HEK293 (cell line): ENCODE measurements around the gene MGLL.

Experiments
- CTCF ChIA-PET: fragments of 350-600 bp; formaldehyde crosslinking; extraction: SDS; loops from one replicate; lab custom pipeline; 2021; ENCODE audit warnings: antibody characterized with exemption; lab: Yijun Ruan, JAX
- POLR2A ChIA-PET: fragments of 300-600 bp; formaldehyde crosslinking; extraction: SDS; loops from one replicate; lab custom pipeline; 2020; ENCODE audit warnings: antibody characterized with exemption, inconsistent platforms; lab: Yijun Ruan, JAX
- H3K27ac ChIP-seq: fragments of 200-500 bp; sonication (Bioruptor generic); 2 replicates; pipeline ENCODE4 v1.5.1; 2014; ENCODE audit warnings: low read depth, low read length, control low read depth, inconsistent platforms; ENCODE audit errors: extremely low read depth
- H3K36me3 ChIP-seq, 2 experiments: fragments of 200-500 bp in 1 of 2; sonication (Bioruptor generic) in 1 of 2; 1 replicate in 1 of 2; 2 replicates in 1 of 2; pipeline ENCODE4 v1.5.1; 2014 to 2017; ENCODE audit warnings: inconsistent platforms in 2 of 2, low read length in 2 of 2; ENCODE audit not compliant: control insufficient read depth in 2 of 2, insufficient read depth in 1 of 2
- H3K4me1 ChIP-seq: fragments of 200-500 bp; sonication (Bioruptor generic); 2 replicates; pipeline ENCODE4 v1.5.1; 2014; ENCODE audit warnings: mild to moderate bottlenecking, low read length, inconsistent platforms; ENCODE audit not compliant: control insufficient read depth, insufficient read depth
- H3K4me3 ChIP-seq: 2 replicates; pipeline ENCODE4 v1.5.1; 2011; ENCODE audit warnings: low read depth, mild to moderate bottlenecking, control low read depth, low read length, moderate library complexity
- H3K9me3 ChIP-seq: fragments of 200-500 bp; sonication (Bioruptor generic); 2 replicates; pipeline ENCODE4 v1.5.1; 2014; ENCODE audit warnings: low read depth, low read length, inconsistent platforms; ENCODE audit not compliant: control insufficient read depth, insufficient read depth
- IKZF3 ChIP-seq: fragments of 450-650 bp; IDR thresholded peaks from 2 replicates; pipeline ENCODE4 v1.5.0; 2018; ENCODE audit warnings: missing biosample characterization, mild to moderate bottlenecking, missing genetic modification characterization, moderate library complexity
- ZBTB1 ChIP-seq: fragments of 450-650 bp; formaldehyde crosslinking; IDR thresholded peaks from 2 replicates; pipeline ENCODE4 v1.5.1; 2016; ENCODE audit warnings: missing biosample characterization, missing genetic modification characterization
- ZBTB17 ChIP-seq: fragments of 450-650 bp; formaldehyde crosslinking; IDR thresholded peaks from 2 replicates; pipeline ENCODE4 v1.5.1; 2016; ENCODE audit warnings: missing biosample characterization, missing genetic modification characterization
- ZNF112 ChIP-seq: fragments of 450-650 bp; formaldehyde crosslinking; IDR thresholded peaks from 2 replicates; pipeline ENCODE4 v1.5.0; 2017; ENCODE audit warnings: missing biosample characterization, missing genetic modification characterization
- ZNF16 ChIP-seq: fragments of 450-650 bp; formaldehyde crosslinking; IDR thresholded peaks from 2 replicates; pipeline ENCODE4 v1.5.1; 2016; ENCODE audit warnings: low read depth, missing biosample characterization, missing genetic modification characterization
- ZNF19 ChIP-seq: fragments of 450-650 bp; formaldehyde crosslinking; IDR thresholded peaks from 2 replicates; pipeline ENCODE4; 2016; ENCODE audit warnings: missing biosample characterization, missing genetic modification characterization, low read depth
- ZNF433 ChIP-seq: fragments of 450-650 bp; formaldehyde crosslinking; IDR thresholded peaks from 2 replicates; pipeline ENCODE4 v1.5.1; 2016; ENCODE audit warnings: missing biosample characterization, missing genetic modification characterization, low read depth
- ZNF548 ChIP-seq: fragments of 450-650 bp; formaldehyde crosslinking; IDR thresholded peaks from 2 replicates; pipeline ENCODE4 v1.5.1; 2016; ENCODE audit warnings: missing biosample characterization, missing genetic modification characterization
- ZNF624 ChIP-seq: fragments of 450-650 bp; formaldehyde crosslinking; IDR thresholded peaks from 2 replicates; pipeline ENCODE4 v1.5.1; 2017; ENCODE audit warnings: missing biosample characterization, missing genetic modification characterization
- ZNF658 ChIP-seq: fragments of 450-650 bp; formaldehyde crosslinking; IDR thresholded peaks from 2 replicates; pipeline ENCODE4; 2016; ENCODE audit warnings: missing biosample characterization, missing genetic modification characterization
- ZNF664 ChIP-seq: fragments of 450-650 bp; formaldehyde crosslinking; IDR thresholded peaks from 2 replicates; pipeline ENCODE4 v1.5.1; 2016; ENCODE audit warnings: missing biosample characterization, missing genetic modification characterization
- ZNF670 ChIP-seq: fragments of 450-650 bp; formaldehyde crosslinking; IDR thresholded peaks from 2 replicates; pipeline ENCODE4 v1.5.1; 2016; ENCODE audit warnings: missing biosample characterization, missing genetic modification characterization, low read depth
- ZSCAN23 ChIP-seq: fragments of 450-650 bp; formaldehyde crosslinking; IDR thresholded peaks from 2 replicates; pipeline ENCODE4 v1.5.1; 2016; ENCODE audit warnings: missing biosample characterization, missing genetic modification characterization
- TF ChIP-seq, protein P1 (sequence below): fragments of 450-650 bp; formaldehyde crosslinking; IDR thresholded peaks from 2 replicates; pipeline ENCODE4 v1.5.1; 2016; ENCODE audit warnings: missing biosample characterization, missing genetic modification characterization
- TF ChIP-seq, protein P2 (sequence below): sonication (generic); formaldehyde crosslinking; IDR thresholded peaks from 2 replicates; pipeline ENCODE4 v1.8.1; 2022; ENCODE audit warnings: mild to moderate bottlenecking, moderate library complexity, missing genetic modification reagents
- TF ChIP-seq, protein P3 (sequence below): fragments of 450-650 bp; formaldehyde crosslinking; IDR thresholded peaks from 2 replicates; pipeline ENCODE4 v1.5.1; 2016; ENCODE audit warnings: missing biosample characterization, missing genetic modification characterization
- TF ChIP-seq, protein P4 (sequence below): fragments of 450-650 bp; formaldehyde crosslinking; IDR thresholded peaks from 2 replicates; pipeline ENCODE4 v1.5.1; 2016; ENCODE audit warnings: missing biosample characterization, missing genetic modification characterization
- TF ChIP-seq, protein P5 (sequence below): fragments of 450-650 bp; formaldehyde crosslinking; IDR thresholded peaks from 2 replicates; pipeline ENCODE4 v1.5.1; 2016; ENCODE audit warnings: missing biosample characterization, missing genetic modification characterization

MGLL gene

DNA sequence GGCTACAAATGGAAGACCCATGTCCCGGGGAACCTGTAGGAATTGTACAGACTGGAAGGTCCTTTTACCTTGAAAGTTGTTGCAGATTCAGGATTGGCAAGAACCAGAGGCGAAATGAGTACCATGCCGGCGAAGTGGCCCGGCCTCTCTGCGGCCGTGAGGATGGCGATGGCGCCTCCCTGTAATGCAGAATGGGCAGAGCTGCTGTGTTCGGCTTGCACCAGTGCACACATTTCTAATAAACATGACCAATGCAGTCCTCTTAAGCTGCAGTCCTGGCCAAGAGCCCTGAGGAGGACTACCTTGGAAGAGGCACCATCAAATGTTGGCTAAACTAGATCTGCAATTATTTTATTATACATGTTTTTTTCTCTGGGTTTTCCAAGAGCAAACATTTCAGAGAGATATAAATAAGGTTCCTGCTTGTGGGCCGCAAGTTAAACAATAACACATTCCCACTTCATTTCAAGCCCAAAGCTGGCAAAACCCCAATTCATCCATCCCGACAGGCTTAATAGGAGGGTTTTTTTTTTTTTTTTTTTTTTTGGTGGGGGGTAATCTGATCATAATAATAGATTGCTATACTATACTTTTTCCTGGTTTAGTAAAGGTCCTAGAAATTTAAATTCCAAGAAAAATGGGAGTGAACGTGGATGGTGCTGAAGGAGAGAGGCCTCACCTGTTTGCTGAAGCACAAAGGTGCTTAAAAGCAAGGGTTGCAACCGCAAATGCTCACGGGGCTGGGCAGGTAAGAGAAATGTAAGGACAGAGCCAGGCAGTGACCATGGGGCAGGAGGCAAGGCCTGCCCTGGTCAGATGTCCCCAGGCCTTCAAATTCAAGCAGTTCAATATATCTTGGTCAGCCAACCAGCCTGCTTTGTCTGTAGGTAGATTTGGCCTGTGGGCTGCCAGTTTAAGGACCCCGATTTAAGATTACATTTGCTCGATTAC, 101.1 kb downstream of the MGLL start:
- POLR2A ChIA-PET: interaction anchor here (0.8 kb wide), 1 partner anchor 70 kb away, joined by 4 read pairs; no protein-coding TSS in a partner anchor
- CTCF ChIA-PET: no interaction called here

DNA sequence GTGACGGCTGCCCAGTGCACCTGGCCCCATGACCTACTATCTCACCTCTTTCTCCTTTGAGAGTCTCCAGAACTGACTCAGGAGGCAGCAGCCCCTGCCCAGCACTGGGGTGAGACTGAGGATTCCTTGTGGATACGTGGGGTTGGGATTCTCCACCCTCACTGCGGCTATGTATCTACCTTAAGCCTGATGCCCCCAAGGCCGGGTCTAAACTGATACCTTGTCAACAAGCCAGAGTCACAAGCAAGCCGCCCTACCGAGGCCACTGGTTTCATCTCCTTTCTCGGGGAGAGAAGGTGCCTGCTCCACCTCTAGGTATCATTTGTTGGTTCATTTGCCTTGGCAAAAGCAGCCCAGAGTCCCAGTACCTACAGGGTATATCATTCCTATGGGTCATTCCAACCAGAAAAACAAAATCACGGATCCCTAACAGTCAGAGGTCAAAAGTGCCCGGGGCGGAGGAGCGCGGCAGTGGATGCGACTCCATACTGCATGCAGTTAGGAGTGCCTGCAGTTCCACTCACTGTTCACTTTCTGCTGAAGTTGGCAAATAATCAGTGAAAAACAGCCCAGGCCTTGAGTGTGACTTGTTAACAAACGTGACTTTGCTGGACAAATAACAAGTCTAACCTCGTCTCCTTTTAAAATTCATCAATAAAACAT, 102.0 kb downstream of the MGLL start:
- Histone ChIP-seq H3K9me3 (no peaks in the 10 kb centered on the region), H3K36me3 (no peaks in the 10 kb centered on the region), H3K4me1 (no peaks in the 10 kb centered on the region), H3K4me3 (no peak overlapping the region), H3K27ac (no peak overlapping the region)
- no peak for TF ChIP-seq ZBTB1 (tag by site-specific recombination)
- TF ChIP-seq, protein P1, sequence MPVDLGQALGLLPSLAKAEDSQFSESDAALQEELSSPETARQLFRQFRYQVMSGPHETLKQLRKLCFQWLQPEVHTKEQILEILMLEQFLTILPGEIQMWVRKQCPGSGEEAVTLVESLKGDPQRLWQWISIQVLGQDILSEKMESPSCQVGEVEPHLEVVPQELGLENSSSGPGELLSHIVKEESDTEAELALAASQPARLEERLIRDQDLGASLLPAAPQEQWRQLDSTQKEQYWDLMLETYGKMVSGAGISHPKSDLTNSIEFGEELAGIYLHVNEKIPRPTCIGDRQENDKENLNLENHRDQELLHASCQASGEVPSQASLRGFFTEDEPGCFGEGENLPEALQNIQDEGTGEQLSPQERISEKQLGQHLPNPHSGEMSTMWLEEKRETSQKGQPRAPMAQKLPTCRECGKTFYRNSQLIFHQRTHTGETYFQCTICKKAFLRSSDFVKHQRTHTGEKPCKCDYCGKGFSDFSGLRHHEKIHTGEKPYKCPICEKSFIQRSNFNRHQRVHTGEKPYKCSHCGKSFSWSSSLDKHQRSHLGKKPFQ (tag by site-specific recombination): no peak
- no peak for TF ChIP-seq ZNF548
- no peak for TF ChIP-seq ZNF112 (tag by site-specific recombination)
- no peak for TF ChIP-seq ZSCAN23 (tag by site-specific recombination)
- TF ChIP-seq ZNF658: no peak
- TF ChIP-seq, protein P2, sequence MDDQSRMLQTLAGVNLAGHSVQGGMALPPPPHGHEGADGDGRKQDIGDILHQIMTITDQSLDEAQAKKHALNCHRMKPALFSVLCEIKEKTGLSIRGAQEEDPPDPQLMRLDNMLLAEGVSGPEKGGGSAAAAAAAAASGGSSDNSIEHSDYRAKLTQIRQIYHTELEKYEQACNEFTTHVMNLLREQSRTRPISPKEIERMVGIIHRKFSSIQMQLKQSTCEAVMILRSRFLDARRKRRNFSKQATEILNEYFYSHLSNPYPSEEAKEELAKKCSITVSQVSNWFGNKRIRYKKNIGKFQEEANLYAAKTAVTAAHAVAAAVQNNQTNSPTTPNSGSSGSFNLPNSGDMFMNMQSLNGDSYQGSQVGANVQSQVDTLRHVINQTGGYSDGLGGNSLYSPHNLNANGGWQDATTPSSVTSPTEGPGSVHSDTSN: no peak
- no peak for TF ChIP-seq ZNF624 (tag by site-specific recombination)
- no peak for TF ChIP-seq ZNF16 (tag by site-specific recombination)
- TF ChIP-seq ZNF670 (tag by site-specific recombination): no peak
- TF ChIP-seq, protein P3, sequence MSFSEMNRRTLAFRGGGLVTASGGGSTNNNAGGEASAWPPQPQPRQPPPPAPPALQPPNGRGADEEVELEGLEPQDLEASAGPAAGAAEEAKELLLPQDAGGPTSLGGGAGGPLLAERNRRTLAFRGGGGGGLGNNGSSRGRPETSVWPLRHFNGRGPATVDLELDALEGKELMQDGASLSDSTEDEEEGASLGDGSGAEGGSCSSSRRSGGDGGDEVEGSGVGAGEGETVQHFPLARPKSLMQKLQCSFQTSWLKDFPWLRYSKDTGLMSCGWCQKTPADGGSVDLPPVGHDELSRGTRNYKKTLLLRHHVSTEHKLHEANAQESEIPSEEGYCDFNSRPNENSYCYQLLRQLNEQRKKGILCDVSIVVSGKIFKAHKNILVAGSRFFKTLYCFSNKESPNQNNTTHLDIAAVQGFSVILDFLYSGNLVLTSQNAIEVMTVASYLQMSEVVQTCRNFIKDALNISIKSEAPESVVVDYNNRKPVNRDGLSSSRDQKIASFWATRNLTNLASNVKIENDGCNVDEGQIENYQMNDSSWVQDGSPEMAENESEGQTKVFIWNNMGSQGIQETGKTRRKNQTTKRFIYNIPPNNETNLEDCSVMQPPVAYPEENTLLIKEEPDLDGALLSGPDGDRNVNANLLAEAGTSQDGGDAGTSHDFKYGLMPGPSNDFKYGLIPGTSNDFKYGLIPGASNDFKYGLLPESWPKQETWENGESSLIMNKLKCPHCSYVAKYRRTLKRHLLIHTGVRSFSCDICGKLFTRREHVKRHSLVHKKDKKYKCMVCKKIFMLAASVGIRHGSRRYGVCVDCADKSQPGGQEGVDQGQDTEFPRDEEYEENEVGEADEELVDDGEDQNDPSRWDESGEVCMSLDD (tag by site-specific recombination): no peak
- ChIA-PET CTCF (no interaction called here), POLR2A (no interaction called here)

More for the DNA sequence above, 101.1 kb downstream of the MGLL start:
- no peaks in the 10 kb centered on the region for H3K4me1 ChIP-seq
- TF ChIP-seq IKZF3 (tag by site-specific recombination): no peak
- TF ChIP-seq ZBTB17 (tag by site-specific recombination): no peak
- TF ChIP-seq, protein P4, sequence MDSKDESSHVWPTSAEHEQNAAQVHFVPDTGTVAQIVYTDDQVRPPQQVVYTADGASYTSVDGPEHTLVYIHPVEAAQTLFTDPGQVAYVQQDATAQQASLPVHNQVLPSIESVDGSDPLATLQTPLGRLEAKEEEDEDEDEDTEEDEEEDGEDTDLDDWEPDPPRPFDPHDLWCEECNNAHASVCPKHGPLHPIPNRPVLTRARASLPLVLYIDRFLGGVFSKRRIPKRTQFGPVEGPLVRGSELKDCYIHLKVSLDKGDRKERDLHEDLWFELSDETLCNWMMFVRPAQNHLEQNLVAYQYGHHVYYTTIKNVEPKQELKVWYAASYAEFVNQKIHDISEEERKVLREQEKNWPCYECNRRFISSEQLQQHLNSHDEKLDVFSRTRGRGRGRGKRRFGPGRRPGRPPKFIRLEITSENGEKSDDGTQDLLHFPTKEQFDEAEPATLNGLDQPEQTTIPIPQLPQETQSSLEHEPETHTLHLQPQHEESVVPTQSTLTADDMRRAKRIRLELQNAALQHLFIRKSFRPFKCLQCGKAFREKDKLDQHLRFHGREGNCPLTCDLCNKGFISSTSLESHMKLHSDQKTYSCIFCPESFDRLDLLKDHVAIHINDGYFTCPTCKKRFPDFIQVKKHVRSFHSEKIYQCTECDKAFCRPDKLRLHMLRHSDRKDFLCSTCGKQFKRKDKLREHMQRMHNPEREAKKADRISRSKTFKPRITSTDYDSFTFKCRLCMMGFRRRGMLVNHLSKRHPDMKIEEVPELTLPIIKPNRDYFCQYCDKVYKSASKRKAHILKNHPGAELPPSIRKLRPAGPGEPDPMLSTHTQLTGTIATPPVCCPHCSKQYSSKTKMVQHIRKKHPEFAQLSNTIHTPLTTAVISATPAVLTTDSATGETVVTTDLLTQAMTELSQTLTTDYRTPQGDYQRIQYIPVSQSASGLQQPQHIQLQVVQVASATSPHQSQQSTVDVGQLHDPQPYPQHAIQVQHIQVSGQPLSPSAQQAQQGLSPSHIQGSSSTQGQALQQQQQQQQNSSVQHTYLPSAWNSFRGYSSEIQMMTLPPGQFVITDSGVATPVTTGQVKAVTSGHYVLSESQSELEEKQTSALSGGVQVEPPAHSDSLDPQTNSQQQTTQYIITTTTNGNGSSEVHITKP: no peak
- TF ChIP-seq ZNF664 (tag by site-specific recombination): no peak
- no peak for TF ChIP-seq ZNF19 (tag by site-specific recombination)
- no peak for TF ChIP-seq ZNF433 (tag by site-specific recombination)
- TF ChIP-seq, protein P5, sequence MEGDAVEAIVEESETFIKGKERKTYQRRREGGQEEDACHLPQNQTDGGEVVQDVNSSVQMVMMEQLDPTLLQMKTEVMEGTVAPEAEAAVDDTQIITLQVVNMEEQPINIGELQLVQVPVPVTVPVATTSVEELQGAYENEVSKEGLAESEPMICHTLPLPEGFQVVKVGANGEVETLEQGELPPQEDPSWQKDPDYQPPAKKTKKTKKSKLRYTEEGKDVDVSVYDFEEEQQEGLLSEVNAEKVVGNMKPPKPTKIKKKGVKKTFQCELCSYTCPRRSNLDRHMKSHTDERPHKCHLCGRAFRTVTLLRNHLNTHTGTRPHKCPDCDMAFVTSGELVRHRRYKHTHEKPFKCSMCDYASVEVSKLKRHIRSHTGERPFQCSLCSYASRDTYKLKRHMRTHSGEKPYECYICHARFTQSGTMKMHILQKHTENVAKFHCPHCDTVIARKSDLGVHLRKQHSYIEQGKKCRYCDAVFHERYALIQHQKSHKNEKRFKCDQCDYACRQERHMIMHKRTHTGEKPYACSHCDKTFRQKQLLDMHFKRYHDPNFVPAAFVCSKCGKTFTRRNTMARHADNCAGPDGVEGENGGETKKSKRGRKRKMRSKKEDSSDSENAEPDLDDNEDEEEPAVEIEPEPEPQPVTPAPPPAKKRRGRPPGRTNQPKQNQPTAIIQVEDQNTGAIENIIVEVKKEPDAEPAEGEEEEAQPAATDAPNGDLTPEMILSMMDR (tag by site-specific recombination): no peak
- TF ChIP-seq, all 188 proteins: peak for 0
- H3K36me3 ChIP-seq: no peaks in the 10 kb centered on the region
- H3K9me3 ChIP-seq: no peaks in the 10 kb centered on the region
- H3K27ac ChIP-seq: no peak overlapping the region
- H3K4me3 ChIP-seq: no peak overlapping the region
